WERI-Rb-1 (cell line): Measurements from ENCODE around the gene C10orf143.
A peak's percentile ranks its signal among the peaks of the same experiment; 100 is the strongest.

Experiments used
- DNase-seq: peaks from one replicate; pipeline ENCODE4 v3.0.0-alpha.2; 2020
- H3K27ac ChIP-seq: fragments of 250-450 bp; sonication (Bioruptor Pico); 2 replicates; pipeline ENCODE4 v1.5.1; 2020; ENCODE audit warnings: mild to moderate bottlenecking, moderate library complexity
- H3K27me3 ChIP-seq: fragments of 250-450 bp; sonication (Bioruptor Pico); 2 replicates; pipeline ENCODE4 v1.5.1; 2021; ENCODE audit warnings: mild to moderate bottlenecking, low read depth, moderate library complexity; ENCODE audit not compliant: insufficient read depth, severe bottlenecking
- H3K36me3 ChIP-seq: fragments of 250-450 bp; sonication (Bioruptor Pico); 2 replicates; pipeline ENCODE4 v1.5.1; 2020; ENCODE audit warnings: mild to moderate bottlenecking, moderate library complexity
- H3K4me3 ChIP-seq: 2 replicates; pipeline ENCODE4 v1.5.1; 2011; ENCODE audit warnings: low read depth, mild to moderate bottlenecking, control low read depth, low read length
- H3K9me3 ChIP-seq: fragments of 250-450 bp; sonication (Bioruptor Pico); 2 replicates; pipeline ENCODE4 v1.5.1; 2021; ENCODE audit warnings: mild to moderate bottlenecking, moderate library complexity; ENCODE audit not compliant: severe bottlenecking
- CTCF ChIP-seq: IDR thresholded peaks from 2 replicates; pipeline ENCODE4 v1.5.1; 2011; ENCODE audit warnings: low read depth, mild to moderate bottlenecking, control low read depth, inconsistent platforms, low read length

C10orf143 gene

DNA sequence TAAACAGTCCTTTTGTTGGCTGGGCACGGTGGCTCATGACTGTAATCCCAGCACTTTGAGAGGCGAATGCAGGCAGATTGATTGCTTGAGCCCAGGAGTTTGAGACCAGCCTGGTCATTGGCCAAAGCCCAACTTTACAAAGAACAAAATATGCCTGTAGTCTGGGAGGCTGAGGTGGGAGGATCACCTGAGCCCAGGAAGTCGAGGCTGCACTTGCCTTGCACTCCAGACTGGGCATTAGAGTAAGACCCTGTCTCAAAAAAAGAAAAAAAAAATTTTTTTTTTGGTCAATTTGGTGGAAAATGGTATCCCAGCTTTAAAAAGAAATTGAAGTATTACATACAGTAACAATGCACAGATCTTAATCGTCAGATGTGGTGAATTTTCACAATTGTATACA is 30.4 kb upstream of the C10orf143 start:
- no peaks in the 10 kb centered on the region for H3K9me3 ChIP-seq
- no peak overlapping the region for H3K4me3 ChIP-seq
- H3K36me3 ChIP-seq = peaks cover 23% of the 10 kb centered on the region
- H3K27ac ChIP-seq = no peak overlapping the region
- H3K27me3 ChIP-seq = no peaks in the 10 kb centered on the region
- no peak for TF ChIP-seq CTCF
- DNase-seq = no peak

DNA sequence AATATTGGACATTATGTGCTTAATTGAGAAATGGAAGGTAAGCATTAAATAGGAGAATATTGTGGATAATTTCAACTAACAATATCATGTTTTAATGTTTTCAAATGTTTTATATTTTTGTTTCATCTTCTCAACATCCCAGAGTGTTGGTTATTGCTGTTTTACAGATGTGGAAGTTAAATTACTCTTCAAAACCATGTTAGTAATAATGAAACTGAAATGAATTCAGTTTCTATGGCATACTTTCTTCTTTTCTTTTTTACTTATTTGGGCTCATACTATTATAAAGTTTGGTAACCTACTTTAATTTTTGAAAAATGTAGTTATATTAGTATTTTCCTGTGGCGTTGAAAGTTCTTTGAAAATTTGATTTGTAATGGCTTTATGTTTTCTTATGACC is 29.8 kb upstream of the C10orf143 start:
- Histone ChIP-seq H3K9me3 (no peaks in the 10 kb centered on the region), H3K36me3 (peaks cover 18% of the 10 kb centered on the region), H3K27ac (no peak overlapping the region), H3K27me3 (no peaks in the 10 kb centered on the region), H3K4me3 (no peak overlapping the region)
- DNase-seq = no peak
- TF ChIP-seq CTCF = no peak

DNA sequence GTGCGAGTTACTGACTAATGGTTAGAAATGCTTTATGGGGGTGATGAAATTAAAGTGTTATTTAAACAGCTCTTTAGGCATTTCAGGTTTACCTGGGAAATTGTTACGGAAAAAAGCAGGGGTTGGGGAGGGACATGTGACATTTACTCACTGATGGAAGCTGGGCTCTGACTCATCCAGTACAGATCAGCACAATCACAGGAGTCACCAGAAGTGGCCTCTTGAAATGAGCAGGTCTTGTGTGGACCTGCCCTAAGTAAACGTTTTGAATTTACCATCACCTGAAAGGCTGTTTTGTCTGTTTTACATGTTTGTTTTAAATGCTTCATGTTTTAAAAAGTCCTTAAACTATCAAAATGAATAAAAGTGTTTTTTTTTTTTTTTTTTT is 27.8 kb upstream of the C10orf143 start:
- H3K9me3 ChIP-seq = no peaks in the 10 kb centered on the region
- no peak for TF ChIP-seq CTCF
- peaks cover 16% of the 10 kb centered on the region for H3K36me3 ChIP-seq
- H3K4me3 ChIP-seq = no peak overlapping the region
- DNase-seq = no peak
- no peaks in the 10 kb centered on the region for H3K27me3 ChIP-seq
- no peak overlapping the region for H3K27ac ChIP-seq

GRCh38 chr10:130137659-130138478 is 27.2 kb upstream of the C10orf143 start:
- Histone ChIP-seq H3K4me3 (peak overlapping the region; percentile 83; the same call in 1 of the 2 replicates), H3K27ac (no peak overlapping the region), H3K36me3 (peaks cover 16% of the 10 kb centered on the region), H3K27me3 (no peaks in the 10 kb centered on the region), H3K9me3 (no peaks in the 10 kb centered on the region)
- no peak for TF ChIP-seq CTCF
- no peak for DNase-seq

GRCh38 chr10:130137090-130137448 is 26.4 kb upstream of the C10orf143 start:
- peaks cover 16% of the 10 kb centered on the region for H3K36me3 ChIP-seq
- TF ChIP-seq CTCF = no peak
- H3K27ac ChIP-seq = peak overlapping the region; percentile 90; the same call in 1 of the 2 replicates
- no peaks in the 10 kb centered on the region for H3K9me3 ChIP-seq
- H3K27me3 ChIP-seq = no peaks in the 10 kb centered on the region
- H3K4me3 ChIP-seq = peak overlapping the region; percentile 83
- no peak for DNase-seq
